T-helper 2 cell treated with Interferon-gamma antibody and Interleukin-4, amounts not matched to agents 5 μg/mL and 100 μg/mL, for 36 hours (primary cell): ENCODE results near the gene RASL11A.
A peak's percentile ranks its signal among the peaks of the same experiment; 100 is the strongest.
"Not testable (repeated sequence)": the region's sequence is repeated elsewhere in the genome, so short reads cannot be mapped to it uniquely, and the experiment has no call there.

ENCODE experiments used
- DNase-seq: peaks from one replicate; pipeline ENCODE4 v3.0.0; 2021; ENCODE audit warnings: low spot score
- H3K27ac Mint-ChIP-seq: one replicate; pipeline ENCODE4 v1.8.0; 2021; ENCODE audit warnings: mild to moderate bottlenecking, mixed read lengths
- H3K27me3 Mint-ChIP-seq: one replicate; pipeline ENCODE4 v1.8.0; 2021; ENCODE audit warnings: low read depth, mixed read lengths
- H3K36me3 Mint-ChIP-seq: one replicate; pipeline ENCODE4 v1.8.0; 2021; ENCODE audit warnings: low read depth, mixed read lengths
- H3K4me1 Mint-ChIP-seq: one replicate; pipeline ENCODE4 v1.8.0; 2021; ENCODE audit warnings: low read depth, mixed read lengths
- H3K4me3 Mint-ChIP-seq: one replicate; pipeline ENCODE4 v1.8.0; 2022; ENCODE audit warnings: mild to moderate bottlenecking, moderate library complexity, mixed read lengths
- H3K9me3 Mint-ChIP-seq: one replicate; pipeline ENCODE4 v1.8.0; 2021; ENCODE audit warnings: mixed read lengths

The RASL11A gene

DNA sequence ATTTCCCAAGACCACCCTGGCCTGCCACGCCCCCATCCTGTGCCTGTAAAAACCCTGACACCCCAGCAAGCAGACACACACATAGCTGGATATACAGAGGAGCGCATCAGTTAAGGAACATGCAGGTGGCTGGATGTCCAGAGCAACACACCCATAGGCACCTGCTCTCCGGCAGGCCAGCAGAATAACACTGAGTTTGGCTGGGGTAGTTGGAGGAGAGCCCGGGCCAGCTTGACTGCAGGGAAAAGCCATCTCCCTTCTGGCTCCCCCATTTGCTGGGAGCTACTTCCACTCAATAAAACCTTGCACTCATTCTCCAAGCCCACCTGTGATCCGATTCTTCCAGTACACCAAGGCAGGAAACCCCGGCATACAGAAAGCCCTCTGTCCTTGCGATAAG lies 8.9 kb downstream of the RASL11A start:
- H3K4me1 Mint-ChIP-seq = no peaks in the 10 kb centered on the region
- no peak overlapping the region for H3K4me3 Mint-ChIP-seq
- H3K9me3 Mint-ChIP-seq = no peaks in the 10 kb centered on the region
- no peaks in the 10 kb centered on the region for H3K36me3 Mint-ChIP-seq
- no peak overlapping the region for H3K27ac Mint-ChIP-seq
- peaks cover 20% of the 10 kb centered on the region for H3K27me3 Mint-ChIP-seq
- DNase-seq = no peak

DNA sequence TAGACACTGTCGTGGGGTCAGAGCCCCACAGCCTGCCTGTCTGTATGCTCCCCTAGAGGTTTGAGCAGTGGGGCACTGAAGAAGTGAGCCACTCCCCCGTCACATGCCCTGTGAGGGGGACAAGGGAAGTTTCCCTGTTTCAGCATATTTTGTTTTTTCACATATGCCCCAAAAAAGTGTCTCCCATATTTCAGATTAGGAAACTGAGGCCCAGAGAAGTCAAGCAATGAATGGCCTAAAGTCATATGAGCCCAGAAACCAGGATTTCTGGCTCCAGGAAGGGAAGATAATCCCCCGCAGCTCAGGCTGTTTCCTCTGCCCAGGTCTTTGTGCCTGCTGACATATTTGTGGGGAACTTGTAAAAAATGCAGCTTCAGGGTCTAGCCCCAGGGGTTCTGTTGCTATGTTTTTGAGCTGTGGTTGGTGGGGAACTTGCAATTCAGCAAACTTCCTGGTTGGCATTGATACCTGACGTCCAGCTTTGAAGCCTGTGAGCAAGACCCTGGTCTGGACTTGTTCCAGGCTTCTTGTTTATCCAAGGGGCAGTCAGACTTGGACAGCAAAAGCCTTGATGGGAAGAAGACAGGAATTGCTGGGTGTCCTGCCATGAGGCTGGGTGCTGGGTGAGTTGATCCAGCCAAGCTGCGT lies 9.5 kb downstream of the RASL11A start:
- no peak for DNase-seq
- Mint-ChIP-seq H3K27me3 (peaks cover 16% of the 10 kb centered on the region), H3K36me3 (no peaks in the 10 kb centered on the region), H3K9me3 (no peaks in the 10 kb centered on the region), H3K4me3 (no peak overlapping the region), H3K27ac (no peak overlapping the region), H3K4me1 (no peaks in the 10 kb centered on the region)

DNA sequence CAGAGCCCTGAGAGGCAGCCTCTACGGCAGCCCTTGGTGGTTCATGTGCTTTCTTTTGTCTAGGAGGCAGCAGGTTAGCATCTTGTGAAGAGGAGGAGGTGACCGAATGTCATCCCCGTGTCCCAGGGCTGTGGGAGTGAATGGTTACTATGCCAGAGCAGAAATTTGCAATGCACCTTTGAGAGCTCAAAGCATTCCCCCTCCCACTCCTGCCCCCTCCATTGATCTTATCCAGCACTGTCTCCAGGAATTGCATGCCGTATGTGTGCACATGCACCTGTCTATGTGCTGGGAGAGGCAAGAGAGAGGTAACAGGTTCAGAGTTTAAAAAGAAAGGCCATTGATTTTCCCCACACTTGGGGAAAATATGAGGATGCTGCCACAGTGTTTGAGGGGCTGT lies 10.2 kb downstream of the RASL11A start:
- Mint-ChIP-seq H3K27me3 (peaks cover 10% of the 10 kb centered on the region), H3K9me3 (no peaks in the 10 kb centered on the region), H3K4me1 (no peaks in the 10 kb centered on the region), H3K36me3 (no peaks in the 10 kb centered on the region), H3K4me3 (no peak overlapping the region), H3K27ac (no peak overlapping the region)
- DNase-seq = no peak

DNA sequence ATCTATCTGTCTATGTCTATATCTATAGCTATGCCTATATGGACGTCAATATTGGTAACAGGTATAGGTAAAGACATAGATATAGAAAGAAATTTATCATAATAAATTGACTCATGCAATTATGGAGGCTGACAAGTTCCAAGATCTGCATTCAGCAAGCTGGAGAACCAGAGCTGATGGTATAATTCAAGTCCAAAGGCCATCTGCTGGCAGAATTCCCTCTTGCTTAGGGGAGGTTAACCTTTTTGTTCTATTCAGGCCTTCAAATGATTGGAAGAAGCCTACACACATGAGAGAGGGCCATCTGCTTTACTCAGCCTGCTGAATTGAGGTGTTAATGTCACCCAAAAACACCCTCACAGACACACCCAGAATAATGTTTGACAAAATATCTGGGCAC lies 10.8 kb downstream of the RASL11A start:
- Mint-ChIP-seq H3K4me3 (no peak overlapping the region), H3K9me3 (no peaks in the 10 kb centered on the region), H3K4me1 (no peaks in the 10 kb centered on the region), H3K36me3 (no peaks in the 10 kb centered on the region), H3K27ac (no peak overlapping the region), H3K27me3 (peaks cover 6% of the 10 kb centered on the region)
- no peak for DNase-seq

DNA sequence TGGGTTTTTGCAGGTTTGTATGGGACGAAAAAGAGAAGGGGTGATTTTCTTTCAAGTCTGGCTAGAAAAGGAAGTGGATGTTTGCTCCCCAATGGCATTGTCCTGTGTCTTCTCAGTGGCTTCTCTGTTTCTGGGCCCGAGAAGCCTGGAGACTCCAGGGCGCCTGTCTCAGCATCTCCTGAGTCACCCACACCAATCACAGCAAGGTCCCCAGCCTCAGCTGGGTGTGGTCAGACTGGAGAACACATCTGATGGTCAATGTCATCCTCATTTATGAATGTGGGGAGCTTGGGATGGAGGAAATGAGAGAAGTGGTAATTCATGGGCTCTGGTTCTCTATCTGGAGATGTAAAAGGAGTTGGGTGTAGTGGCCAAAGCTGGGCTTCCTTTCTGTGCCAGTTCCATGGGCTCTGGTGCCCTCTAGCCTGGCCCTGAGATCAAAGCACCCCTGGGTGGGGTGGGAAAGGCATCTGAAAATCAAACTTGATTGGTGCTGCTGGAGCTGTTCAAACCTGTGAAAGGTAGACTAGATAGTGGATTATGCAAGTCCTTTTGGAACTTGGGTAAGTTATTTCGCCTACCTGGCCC lies 13.4 kb downstream of the RASL11A start:
- Mint-ChIP-seq H3K27ac (no peak overlapping the region), H3K27me3 (no peaks in the 10 kb centered on the region), H3K9me3 (no peaks in the 10 kb centered on the region), H3K36me3 (no peaks in the 10 kb centered on the region), H3K4me1 (no peaks in the 10 kb centered on the region), H3K4me3 (no peak overlapping the region)
- DNase-seq = no peak

DNA sequence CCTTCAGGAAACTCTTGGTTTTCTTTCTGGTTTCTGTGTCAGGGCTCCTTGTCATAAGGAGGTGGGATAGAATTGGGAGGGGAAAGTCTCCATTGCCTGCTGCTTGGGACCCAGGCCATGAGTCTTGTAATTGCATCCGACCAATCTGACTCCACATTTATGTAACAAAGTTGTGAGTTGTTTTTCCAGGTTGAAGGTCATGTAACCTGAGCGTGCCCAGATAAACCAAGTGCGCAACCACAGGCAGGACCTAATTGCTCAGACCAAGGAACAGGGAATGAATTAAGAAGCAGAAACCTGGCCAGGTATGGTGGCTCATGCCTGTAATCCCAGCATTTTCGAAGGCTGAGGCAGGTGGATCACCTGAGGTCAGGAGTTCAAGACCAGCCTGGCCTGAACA lies 17.8 kb downstream of the RASL11A start:
- Mint-ChIP-seq H3K4me1 (peaks cover 5% of the 10 kb centered on the region), H3K27ac (no peak overlapping the region), H3K4me3 (no peak overlapping the region), H3K27me3 (no peaks in the 10 kb centered on the region), H3K36me3 (no peaks in the 10 kb centered on the region), H3K9me3 (no peaks in the 10 kb centered on the region)
- no peak for DNase-seq

DNA sequence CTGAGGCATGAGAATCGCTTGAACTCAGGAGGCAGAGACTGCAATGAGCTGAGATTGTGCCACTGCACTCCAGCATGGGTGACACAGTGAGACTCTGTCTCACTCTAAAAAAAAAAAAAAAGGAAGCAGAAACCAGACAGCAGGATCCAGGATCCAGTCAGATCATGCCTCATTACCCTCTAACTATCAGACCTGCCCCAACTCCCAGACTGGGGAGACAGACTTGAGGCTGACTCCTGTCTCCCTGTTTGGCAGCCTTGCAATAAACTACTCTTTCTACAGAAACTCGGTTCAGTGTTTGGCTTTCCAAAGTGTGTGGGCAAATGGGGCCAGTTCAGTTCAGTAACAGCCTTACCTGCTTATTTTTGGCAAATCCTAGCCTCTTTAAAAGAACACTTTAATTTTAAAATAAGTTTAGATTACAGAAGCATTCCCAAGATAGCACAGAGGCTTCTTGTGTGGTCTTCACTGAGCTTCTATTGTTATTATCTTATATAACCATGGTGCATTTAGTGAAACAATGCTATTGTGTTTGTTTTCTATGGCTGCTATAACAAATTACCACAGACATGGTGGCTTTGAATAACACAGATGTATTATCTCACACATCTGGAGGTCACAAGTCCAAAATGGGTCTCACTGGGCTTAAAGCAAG lies 18.5 kb downstream of the RASL11A start:
- H3K9me3 Mint-ChIP-seq = no peaks in the 10 kb centered on the region
- no peaks in the 10 kb centered on the region for H3K36me3 Mint-ChIP-seq
- H3K27ac Mint-ChIP-seq = no peak overlapping the region
- H3K4me3 Mint-ChIP-seq = no peak overlapping the region
- H3K27me3 Mint-ChIP-seq = no peaks in the 10 kb centered on the region
- no peak for DNase-seq
- H3K4me1 Mint-ChIP-seq = peaks cover 13% of the 10 kb centered on the region

DNA sequence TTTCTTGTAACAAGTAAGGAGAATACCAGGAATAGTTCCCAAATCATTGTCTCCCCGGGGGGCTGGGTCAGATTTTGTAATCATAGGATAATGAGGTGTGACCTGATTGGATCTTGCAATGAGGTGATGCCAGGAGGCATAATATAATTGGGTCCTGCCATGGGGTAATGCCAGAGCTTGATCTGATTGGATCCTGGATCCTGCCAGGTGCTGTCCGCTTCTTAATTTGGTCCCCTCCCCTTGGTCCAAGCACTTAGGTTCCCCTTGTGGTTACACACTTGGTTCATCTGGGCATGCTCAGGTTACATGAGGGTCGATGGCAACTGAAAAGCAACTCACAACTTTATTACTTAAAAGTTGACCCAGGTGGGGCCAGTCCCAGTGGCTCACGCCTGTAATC lies 20.1 kb downstream of the RASL11A start:
- no peak overlapping the region for H3K4me3 Mint-ChIP-seq
- H3K27ac Mint-ChIP-seq = no peak overlapping the region
- DNase-seq = no peak
- H3K9me3 Mint-ChIP-seq = no peaks in the 10 kb centered on the region
- no peaks in the 10 kb centered on the region for H3K27me3 Mint-ChIP-seq
- H3K36me3 Mint-ChIP-seq = no peaks in the 10 kb centered on the region
- peaks cover 19% of the 10 kb centered on the region for H3K4me1 Mint-ChIP-seq

DNA sequence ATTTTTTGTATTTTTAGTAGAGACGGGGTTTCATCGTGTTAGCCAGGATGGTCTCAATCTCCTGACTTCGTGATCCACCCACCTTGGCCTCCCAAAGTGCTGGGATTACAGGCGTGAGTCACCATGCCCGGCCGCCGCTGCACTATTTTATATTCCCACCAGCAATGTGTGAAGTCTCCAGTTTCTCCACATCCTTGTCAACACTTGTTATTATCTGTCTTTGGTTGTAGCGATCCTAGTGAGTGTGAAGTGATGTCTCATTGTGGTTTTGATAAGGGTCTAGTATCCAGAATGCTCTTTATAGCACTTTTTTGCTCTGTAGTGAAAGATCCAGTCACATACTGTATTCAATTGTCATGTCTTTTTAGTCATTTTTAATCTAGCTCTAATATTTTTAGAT lies 21.3 kb downstream of the RASL11A start:
- not testable (repeated sequence) for H3K9me3 Mint-ChIP-seq, H3K36me3 Mint-ChIP-seq, H3K27me3 Mint-ChIP-seq, DNase-seq, H3K27ac Mint-ChIP-seq, H3K4me3 Mint-ChIP-seq
- peaks cover 19% of the 10 kb centered on the region for H3K4me1 Mint-ChIP-seq

DNA sequence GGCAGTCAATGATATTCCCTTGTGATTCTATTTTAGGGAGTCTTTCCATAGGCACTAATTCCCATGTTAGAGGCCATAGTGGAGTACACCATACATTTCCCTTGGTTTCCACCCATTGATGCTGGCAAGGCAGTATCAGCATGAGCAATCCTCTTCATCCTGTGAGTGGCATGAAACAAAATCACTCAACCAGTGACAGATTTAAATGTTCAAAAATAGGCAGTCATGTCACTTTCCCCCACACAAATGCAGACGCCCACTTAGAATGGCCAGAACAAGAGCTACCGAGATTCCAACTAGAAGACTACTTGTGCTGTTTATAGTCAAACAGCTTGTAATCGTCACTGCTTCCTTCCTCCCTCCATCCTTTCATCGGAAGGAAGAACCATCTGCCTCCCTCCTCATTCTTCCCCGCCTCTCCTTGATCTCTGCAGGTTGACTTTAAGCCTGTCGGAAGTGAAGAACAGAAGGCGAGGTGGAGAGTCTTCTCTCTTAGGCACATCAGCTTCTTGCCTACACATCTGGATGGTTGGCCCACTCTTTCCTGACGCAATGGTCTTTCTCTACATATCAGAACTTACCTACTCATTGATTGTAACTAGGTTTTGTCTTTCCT lies 22.6 kb downstream of the RASL11A start:
- Mint-ChIP-seq H3K27me3 (peaks cover 2% of the 10 kb centered on the region), H3K36me3 (no peaks in the 10 kb centered on the region), H3K4me3 (peak overlapping the region; percentile 19), H3K4me1 (peaks cover 19% of the 10 kb centered on the region), H3K27ac (peak overlapping the region; percentile 27), H3K9me3 (no peaks in the 10 kb centered on the region)
- no peak for DNase-seq

DNA sequence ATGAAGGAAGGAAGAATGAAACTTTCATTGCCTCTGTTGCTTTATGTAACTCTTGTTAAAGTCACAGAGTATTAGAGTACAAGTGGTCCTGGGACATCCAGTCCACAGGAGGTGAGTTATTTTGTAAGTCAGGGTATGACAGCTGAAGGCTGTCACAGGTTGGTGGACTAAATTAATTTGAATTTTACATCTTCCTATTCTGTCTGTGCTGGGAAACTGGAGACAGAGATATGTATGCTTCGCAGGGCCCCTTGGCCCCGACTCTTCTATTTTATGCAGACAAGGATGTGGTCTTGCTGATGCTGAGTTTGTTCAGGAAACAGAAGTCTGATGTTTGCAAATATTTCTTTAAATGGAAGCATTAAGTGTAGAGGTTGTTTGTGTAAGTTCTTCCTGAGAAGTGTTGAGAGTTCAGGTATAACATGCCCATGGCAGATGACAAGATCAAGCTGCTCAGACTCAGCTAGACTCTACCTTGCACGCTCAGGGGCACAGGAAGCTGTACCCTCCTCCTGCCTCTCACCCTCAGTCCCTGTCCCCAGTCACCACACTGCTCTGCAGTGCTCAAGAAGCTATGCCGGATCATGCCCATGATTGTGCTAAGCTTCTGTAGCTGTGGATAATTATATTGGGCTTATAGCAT lies 23.4 kb downstream of the RASL11A start:
- Mint-ChIP-seq H3K4me1 (peaks cover 19% of the 10 kb centered on the region), H3K9me3 (no peaks in the 10 kb centered on the region), H3K27me3 (peaks cover 2% of the 10 kb centered on the region), H3K36me3 (no peaks in the 10 kb centered on the region), H3K4me3 (peak overlapping the region; percentile 19), H3K27ac (peak overlapping the region; percentile 38)
- no peak for DNase-seq

DNA sequence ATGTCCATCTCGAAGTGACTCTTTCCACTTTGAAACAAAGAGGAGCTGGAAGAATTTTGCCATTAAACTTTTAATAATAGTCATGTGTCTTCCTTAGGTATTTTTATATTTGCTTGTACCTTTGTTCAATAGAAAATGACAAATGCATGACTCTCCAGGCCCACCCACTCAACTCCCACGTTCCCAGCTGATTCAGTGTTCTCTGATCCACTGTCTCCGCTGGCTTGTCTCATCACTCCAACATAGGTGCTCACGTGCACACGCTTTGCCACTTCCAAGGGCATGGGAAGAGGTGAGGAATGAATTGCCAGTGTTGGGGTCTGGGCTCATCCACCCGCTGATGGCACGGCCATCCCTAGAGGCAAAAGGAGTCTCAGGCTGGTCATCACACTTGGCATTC lies 24.5 kb downstream of the RASL11A start:
- H3K4me1 Mint-ChIP-seq = peaks cover 19% of the 10 kb centered on the region
- peaks cover 2% of the 10 kb centered on the region for H3K27me3 Mint-ChIP-seq
- no peak for DNase-seq
- no peak overlapping the region for H3K27ac Mint-ChIP-seq
- no peak overlapping the region for H3K4me3 Mint-ChIP-seq
- no peaks in the 10 kb centered on the region for H3K36me3 Mint-ChIP-seq
- H3K9me3 Mint-ChIP-seq = no peaks in the 10 kb centered on the region

DNA sequence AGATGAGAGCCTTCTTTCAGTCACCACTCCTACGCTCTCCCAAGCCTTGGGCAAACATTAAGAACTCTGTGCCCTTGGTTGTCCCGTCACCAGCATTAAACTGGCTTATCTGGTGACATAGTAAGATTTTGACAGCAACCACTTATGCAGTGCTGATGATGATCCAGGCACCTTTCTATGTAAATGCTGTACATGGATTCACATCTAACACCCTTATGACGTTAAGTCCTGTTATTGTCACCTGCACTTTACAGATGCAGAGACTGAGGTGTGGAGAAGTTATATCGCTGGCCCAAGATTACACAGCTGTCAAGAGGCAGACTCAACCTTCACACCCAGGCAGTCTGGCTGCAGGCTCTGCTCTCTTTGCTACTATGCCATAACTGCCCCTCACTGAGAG lies 25.0 kb downstream of the RASL11A start:
- H3K4me1 Mint-ChIP-seq = peaks cover 19% of the 10 kb centered on the region
- H3K36me3 Mint-ChIP-seq = no peaks in the 10 kb centered on the region
- peaks cover 2% of the 10 kb centered on the region for H3K27me3 Mint-ChIP-seq
- no peak overlapping the region for H3K4me3 Mint-ChIP-seq
- DNase-seq = no peak
- H3K27ac Mint-ChIP-seq = no peak overlapping the region
- no peaks in the 10 kb centered on the region for H3K9me3 Mint-ChIP-seq

DNA sequence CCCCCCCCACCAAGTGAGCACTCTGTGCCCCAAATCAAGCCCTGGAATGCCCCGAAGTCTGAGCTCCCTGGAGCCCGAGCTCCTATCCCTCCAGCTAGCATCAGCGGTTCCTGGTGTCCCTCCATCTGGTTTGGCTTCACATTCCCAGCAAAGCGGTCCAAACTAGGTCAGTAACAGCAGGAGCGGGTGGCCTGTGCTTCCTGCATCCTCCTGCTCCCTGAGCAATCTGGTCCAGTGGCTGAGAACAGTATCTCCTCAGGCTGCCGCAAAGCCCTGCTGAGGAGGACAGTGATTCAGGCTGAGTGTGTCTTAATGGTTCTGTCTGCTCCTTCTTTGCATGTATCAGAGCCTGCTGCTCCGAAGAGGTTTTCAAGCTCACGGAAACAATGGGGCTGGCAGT lies 25.9 kb downstream of the RASL11A start:
- Mint-ChIP-seq H3K4me1 (peaks cover 19% of the 10 kb centered on the region), H3K27ac (no peak overlapping the region), H3K4me3 (no peak overlapping the region), H3K36me3 (no peaks in the 10 kb centered on the region), H3K27me3 (peaks cover 2% of the 10 kb centered on the region), H3K9me3 (no peaks in the 10 kb centered on the region)
- DNase-seq = no peak
